GM19035 (cell line): ENCODE results near the gene SIGLEC12.
"Not testable (repeated sequence)": the region's sequence is repeated elsewhere in the genome, so short reads cannot be mapped to it uniquely, and the experiment has no call there.

Experiments
- ATAC-seq: cut with Tn5 transposase; IDR thresholded peaks from one replicate; pipeline ENCODE4 v1.9.1; 2021; ENCODE audit not compliant: unreplicated experiment

SIGLEC12 gene

GRCh38 chr19:51524666-51525264 is 23.2 kb upstream of the SIGLEC12 start:
- ATAC-seq, result no peak

- no peak for ATAC-seq
Observed at GRCh38 chr19:51521781-51522180, 20.2 kb upstream of the SIGLEC12 start.

- no peak for ATAC-seq
Observed at GRCh38 chr19:51521357-51521756, 19.8 kb upstream of the SIGLEC12 start.

- no peak for ATAC-seq
Observed at GRCh38 chr19:51520728-51521127, 19.1 kb upstream of the SIGLEC12 start.

GRCh38 chr19:51514866-51515481 is 13.4 kb upstream of the SIGLEC12 start:
- ATAC-seq, result no peak

GRCh38 chr19:51513968-51514367 is 12.4 kb upstream of the SIGLEC12 start:
- no peak for ATAC-seq

GRCh38 chr19:51511353-51511752 is 9.8 kb upstream of the SIGLEC12 start:
- no peak for ATAC-seq

GRCh38 chr19:51509823-51510660 is 8.4 kb upstream of the SIGLEC12 start:
- no peak for ATAC-seq

- ATAC-seq, result no peak
Observed at GRCh38 chr19:51508059-51508733, 6.6 kb upstream of the SIGLEC12 start.

GRCh38 chr19:51507640-51508058 is 6.0 kb upstream of the SIGLEC12 start:
- no peak for ATAC-seq

- ATAC-seq, result no peak
Observed at GRCh38 chr19:51507192-51507591, 5.6 kb upstream of the SIGLEC12 start.

- no peak for ATAC-seq
Observed at GRCh38 chr19:51505904-51506303, 4.3 kb upstream of the SIGLEC12 start.

- no peak for ATAC-seq
Observed at GRCh38 chr19:51503896-51504295, 2.3 kb upstream of the SIGLEC12 start.

- ATAC-seq, result no peak
Observed at GRCh38 chr19:51503286-51503817, 1.8 kb upstream of the SIGLEC12 start.

GRCh38 chr19:51500931-51501330 is 669 bp downstream of the SIGLEC12 start:
- ATAC-seq, result not testable (repeated sequence)

GRCh38 chr19:51497666-51498065 is 3.9 kb downstream of the SIGLEC12 start:
- ATAC-seq, result no peak

GRCh38 chr19:51493776-51494175 is 7.8 kb downstream of the SIGLEC12 start:
- no peak for ATAC-seq

GRCh38 chr19:51491586-51491985 is 10.0 kb downstream of the SIGLEC12 start:
- no peak for ATAC-seq

- no peak for ATAC-seq
Observed at GRCh38 chr19:51490676-51491075, 10.9 kb downstream of the SIGLEC12 start.

- no peak for ATAC-seq
Observed at GRCh38 chr19:51489113-51489512, 12.5 kb downstream of the SIGLEC12 start.

GRCh38 chr19:51488491-51488890 is 13.1 kb downstream of the SIGLEC12 start:
- no peak for ATAC-seq
